HEK293 (cell line): ENCODE data around the gene KCNH5.

Experiments
- CTCF ChIA-PET: fragments of 350-600 bp; formaldehyde crosslinking; extraction: SDS; loops from one replicate; lab custom pipeline; 2021; ENCODE audit warnings: antibody characterized with exemption; lab: Yijun Ruan, JAX
- POLR2A ChIA-PET: fragments of 300-600 bp; formaldehyde crosslinking; extraction: SDS; loops from one replicate; lab custom pipeline; 2020; ENCODE audit warnings: antibody characterized with exemption, inconsistent platforms; lab: Yijun Ruan, JAX
- H3K27ac ChIP-seq: fragments of 200-500 bp; sonication (Bioruptor generic); 2 replicates; pipeline ENCODE4 v1.5.1; 2014; ENCODE audit warnings: low read depth, low read length, control low read depth, inconsistent platforms; ENCODE audit errors: extremely low read depth
- H3K36me3 ChIP-seq, 2 experiments: fragments of 200-500 bp in 1 of 2; sonication (Bioruptor generic) in 1 of 2; 1 replicate in 1 of 2; 2 replicates in 1 of 2; pipeline ENCODE4 v1.5.1; 2014 to 2017; ENCODE audit warnings: inconsistent platforms in 2 of 2, low read length in 2 of 2; ENCODE audit not compliant: control insufficient read depth in 2 of 2, insufficient read depth in 1 of 2
- H3K4me1 ChIP-seq: fragments of 200-500 bp; sonication (Bioruptor generic); 2 replicates; pipeline ENCODE4 v1.5.1; 2014; ENCODE audit warnings: mild to moderate bottlenecking, low read length, inconsistent platforms; ENCODE audit not compliant: control insufficient read depth, insufficient read depth
- H3K4me3 ChIP-seq: 2 replicates; pipeline ENCODE4 v1.5.1; 2011; ENCODE audit warnings: low read depth, mild to moderate bottlenecking, control low read depth, low read length, moderate library complexity
- H3K9me3 ChIP-seq: fragments of 200-500 bp; sonication (Bioruptor generic); 2 replicates; pipeline ENCODE4 v1.5.1; 2014; ENCODE audit warnings: low read depth, low read length, inconsistent platforms; ENCODE audit not compliant: control insufficient read depth, insufficient read depth
- ZNF335 ChIP-seq: fragments of 450-650 bp; formaldehyde crosslinking; conservative IDR thresholded peaks from 2 replicates; pipeline ENCODE4 v1.5.1; 2016; ENCODE audit warnings: missing biosample characterization, missing genetic modification characterization

Gene KCNH5

GRCh38 chr14:62654641-62655040 lies 390.6 kb downstream of the KCNH5 start:
- Histone ChIP-seq H3K9me3 (no peaks in the 10 kb centered on the region), H3K4me1 (no peaks in the 10 kb centered on the region), H3K27ac (no peak overlapping the region), H3K36me3 (no peaks in the 10 kb centered on the region), H3K4me3 (no peak overlapping the region)
- TF ChIP-seq ZNF335 (tag by site-specific recombination), result no peak
- POLR2A ChIA-PET, result no interaction called here
- CTCF ChIA-PET, result no interaction called here
